Right atrium auricular region (tissue), 2 donors: Measurements from ENCODE around the gene AMBRA1. TPM values are rescaled to one million over a fixed set of nuclear protein-coding genes. Genes with fewer than 3 reads are reported as not detected.
A peak's percentile ranks its signal among the peaks of the same experiment; 100 is the strongest.
"Not testable (repeated sequence)": the region's sequence is repeated elsewhere in the genome, so short reads cannot be mapped to it uniquely, and the experiment has no call there.

Source experiments
- DNase-seq: peaks from one replicate; pipeline ENCODE4 v3.0.0-alpha.2; 2019; ENCODE audit warnings: low spot score
- H3K27ac ChIP-seq, 2 donors: fragments of 200-600 bp; sonication (generic); 1 replicate in 1 of 2; 2 replicates in 1 of 2; pipeline ENCODE4 v1.5.1; 2016 to 2019
- H3K27me3 ChIP-seq, 2 donors: fragments of 200-600 bp; sonication (generic); one replicate each; pipeline versions ENCODE4 v1.5.1 to v1.6.0; 2017 to 2019
- H3K36me3 ChIP-seq: fragments of 200-600 bp; sonication (generic); one replicate; pipeline ENCODE4 v1.5.1; 2016
- H3K4me1 ChIP-seq, 2 donors: fragments of 200-600 bp; sonication (generic); one replicate each; pipeline versions ENCODE4 v1.5.1 to v1.6.0; 2017 to 2019
- H3K4me3 ChIP-seq, 2 donors: fragments of 200-600 bp; sonication (generic); 1 replicate in 1 of 2; 2 replicates in 1 of 2; pipeline ENCODE4 v1.5.1; 2017 to 2019; ENCODE audit warnings: mild to moderate bottlenecking in 1 of 2, moderate library complexity in 1 of 2
- H3K9me3 ChIP-seq, 2 donors: fragments of 200-600 bp; sonication (generic); one replicate each; pipeline ENCODE4 v1.5.1; 2019
- total RNA-seq, 2 donors: library from RNA; depleted of rRNA; stranded (reverse); fragments of >200 nt; gene quantifications; one replicate each; pipeline ENCODE4 v1.1.0, GENCODE V29; 2016
- TF ChIP-seq, protein P1 (sequence below), 2 donors: fragments of 200-600 bp; sonication (generic); IDR thresholded peaks; one replicate each; pipeline ENCODE4 v1.5.1; 2019; ENCODE audit warnings: antibody characterized with exemption in 2 of 2

The AMBRA1 gene
- total RNA-seq, 2 donors from 2014 or later: 16.8 to 22.0 TPM

DNA sequence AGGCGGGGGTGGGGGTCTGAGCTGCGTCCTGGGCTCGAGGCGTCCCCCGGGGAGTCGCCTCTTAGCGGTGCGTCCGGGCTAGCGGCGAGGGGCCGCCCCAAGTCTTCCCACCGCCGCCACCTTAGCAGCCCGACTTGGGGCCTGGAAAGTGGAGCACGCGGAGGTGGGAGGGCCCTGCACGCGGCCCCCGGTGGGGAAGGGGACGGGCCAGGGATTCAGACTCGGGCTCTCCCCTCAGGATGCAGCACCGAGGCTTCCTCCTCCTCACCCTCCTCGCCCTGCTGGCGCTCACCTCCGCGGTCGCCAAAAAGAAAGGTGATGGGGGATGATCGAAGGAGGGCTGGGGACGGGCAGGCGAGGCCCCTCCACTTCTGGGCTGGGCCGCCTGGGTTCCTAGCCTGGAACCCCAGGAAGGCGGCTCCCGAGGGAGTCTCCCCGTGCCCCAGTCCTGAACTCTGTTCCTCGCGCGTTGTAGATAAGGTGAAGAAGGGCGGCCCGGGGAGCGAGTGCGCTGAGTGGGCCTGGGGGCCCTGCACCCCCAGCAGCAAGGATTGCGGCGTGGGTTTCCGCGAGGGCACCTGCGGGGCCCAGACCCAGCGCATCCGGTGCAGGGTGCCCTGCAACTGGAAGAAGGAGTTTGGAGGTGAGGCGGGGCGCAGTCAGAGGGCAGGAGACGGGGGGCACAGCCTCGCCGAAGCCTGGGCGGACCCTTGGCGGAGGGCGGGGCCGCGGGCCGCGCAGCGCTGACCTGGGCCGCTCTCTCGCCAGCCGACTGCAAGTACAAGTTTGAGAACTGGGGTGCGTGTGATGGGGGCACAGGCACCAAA, 211.8 kb downstream of the AMBRA1 start:
- Histone ChIP-seq H3K9me3 (no peaks in the 10 kb centered on the region), H3K4me1 (peaks cover 0 to 28% of the 10 kb centered on the region in 2 donors), H3K27ac (no peak overlapping the region), H3K4me3 (peak overlapping the region; percentile 54 to 69), H3K36me3 (peaks cover 18% of the 10 kb centered on the region), H3K27me3 (no peaks in the 10 kb centered on the region)
- TF ChIP-seq, protein P1, sequence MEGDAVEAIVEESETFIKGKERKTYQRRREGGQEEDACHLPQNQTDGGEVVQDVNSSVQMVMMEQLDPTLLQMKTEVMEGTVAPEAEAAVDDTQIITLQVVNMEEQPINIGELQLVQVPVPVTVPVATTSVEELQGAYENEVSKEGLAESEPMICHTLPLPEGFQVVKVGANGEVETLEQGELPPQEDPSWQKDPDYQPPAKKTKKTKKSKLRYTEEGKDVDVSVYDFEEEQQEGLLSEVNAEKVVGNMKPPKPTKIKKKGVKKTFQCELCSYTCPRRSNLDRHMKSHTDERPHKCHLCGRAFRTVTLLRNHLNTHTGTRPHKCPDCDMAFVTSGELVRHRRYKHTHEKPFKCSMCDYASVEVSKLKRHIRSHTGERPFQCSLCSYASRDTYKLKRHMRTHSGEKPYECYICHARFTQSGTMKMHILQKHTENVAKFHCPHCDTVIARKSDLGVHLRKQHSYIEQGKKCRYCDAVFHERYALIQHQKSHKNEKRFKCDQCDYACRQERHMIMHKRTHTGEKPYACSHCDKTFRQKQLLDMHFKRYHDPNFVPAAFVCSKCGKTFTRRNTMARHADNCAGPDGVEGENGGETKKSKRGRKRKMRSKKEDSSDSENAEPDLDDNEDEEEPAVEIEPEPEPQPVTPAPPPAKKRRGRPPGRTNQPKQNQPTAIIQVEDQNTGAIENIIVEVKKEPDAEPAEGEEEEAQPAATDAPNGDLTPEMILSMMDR (IDR thresholded peaks at IDR 0.05): no peak
- DNase-seq: no peak

DNA sequence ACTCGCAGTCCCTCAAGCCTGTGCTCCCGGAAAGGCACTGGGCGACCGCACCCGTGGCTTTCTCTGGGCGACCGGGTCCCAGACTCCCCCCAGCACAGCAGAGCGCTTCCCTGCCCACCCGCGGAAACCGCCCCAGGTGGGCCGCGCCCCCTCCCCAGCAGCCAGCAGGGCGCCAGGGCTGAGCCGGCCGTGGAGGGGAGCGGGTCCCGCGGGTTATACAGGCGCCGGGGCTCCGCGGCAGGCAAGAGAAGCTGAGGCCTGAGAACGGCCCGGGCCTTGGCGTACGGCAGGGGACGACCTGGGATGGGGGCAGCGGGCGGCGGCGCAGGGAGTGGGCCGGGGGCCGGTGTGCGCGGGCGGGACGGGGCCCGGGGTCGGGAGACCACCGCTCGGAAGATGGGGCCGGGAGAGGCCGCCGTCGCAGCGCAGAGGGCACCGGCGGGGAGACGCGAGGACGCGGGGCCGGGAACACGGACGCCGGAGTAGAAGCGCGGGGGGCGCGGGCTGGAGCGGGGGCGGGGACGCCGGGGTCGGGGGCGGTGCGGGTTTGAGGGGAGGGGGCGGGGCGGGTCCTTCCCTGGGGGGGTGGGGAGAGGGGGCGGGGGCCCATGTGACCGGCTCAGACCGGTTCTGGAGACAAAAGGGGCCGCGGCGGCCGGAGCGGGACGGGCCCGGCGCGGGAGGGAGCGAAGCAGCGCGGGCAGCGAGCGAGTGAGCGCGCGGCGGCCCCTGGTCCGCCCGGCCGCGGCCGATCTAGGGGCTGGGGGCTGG, 212.6 kb downstream of the AMBRA1 start, which contains the start of gene MDK:
Gene MDK, plus strand, starts transcription at position 622 of the 771 bp plus-strand sequence. CDS start 389 bp downstream, outside the sequence.
- H3K36me3 ChIP-seq: peaks cover 26% of the 10 kb centered on the region
- TF ChIP-seq, protein P1 (IDR thresholded peaks at IDR 0.05): no peak
- H3K4me1 ChIP-seq: peaks cover 0 to 28% of the 10 kb centered on the region in 2 donors
- H3K9me3 ChIP-seq: no peaks in the 10 kb centered on the region
- DNase-seq: no peak
- peak within 1 kb of the TSS; percentile 75 for H3K27ac ChIP-seq
- H3K4me3 ChIP-seq: peak within 1 kb of the TSS; percentile 54 to 69
- no peaks in the 10 kb centered on the region for H3K27me3 ChIP-seq

DNA sequence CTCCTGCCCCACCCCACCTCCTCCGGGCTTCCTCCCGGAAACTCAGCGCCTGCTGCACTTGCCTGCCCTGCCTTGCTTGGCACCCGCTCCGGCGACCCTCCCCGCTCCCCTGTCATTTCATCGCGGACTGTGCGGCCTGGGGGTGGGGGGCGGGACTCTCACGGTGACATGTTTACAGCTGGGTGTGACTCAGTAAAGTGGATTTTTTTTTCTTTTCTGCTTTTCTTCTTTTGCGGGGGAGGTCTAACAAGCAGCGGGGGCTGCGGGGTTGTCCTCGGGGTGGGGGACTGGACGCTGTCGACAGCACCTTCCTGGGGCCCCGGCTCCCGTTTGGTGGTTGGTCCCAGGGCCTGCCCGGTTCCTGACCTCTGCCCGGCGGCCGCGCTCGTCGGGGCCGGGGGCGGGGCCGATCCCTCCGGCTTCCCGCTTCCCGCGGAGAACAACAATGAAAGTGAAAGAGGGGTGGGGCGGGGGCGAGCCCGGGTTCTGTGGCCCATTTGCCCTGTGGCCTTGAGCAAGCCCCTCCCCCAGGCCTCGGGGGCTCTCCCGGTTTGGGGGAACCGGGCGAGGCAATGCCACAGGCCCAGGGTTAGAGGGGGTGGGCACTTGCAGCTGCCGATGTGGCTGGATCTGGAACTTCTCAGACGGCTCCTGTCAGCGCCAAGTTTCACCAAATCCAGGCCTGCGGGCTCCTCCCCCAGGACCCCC, 213.3 kb downstream of the AMBRA1 start:
- H3K36me3 ChIP-seq: peaks cover 33% of the 10 kb centered on the region
- H3K4me1 ChIP-seq: peaks cover 0 to 28% of the 10 kb centered on the region in 2 donors
- no peaks in the 10 kb centered on the region for H3K9me3 ChIP-seq
- peak; percentile 74 for DNase-seq
- H3K4me3 ChIP-seq: peak overlapping the region; percentile 54 to 69
- H3K27ac ChIP-seq: peak overlapping the region; percentile 75
- TF ChIP-seq, protein P1 (IDR thresholded peaks at IDR 0.05): no peak
- no peaks in the 10 kb centered on the region for H3K27me3 ChIP-seq

DNA sequence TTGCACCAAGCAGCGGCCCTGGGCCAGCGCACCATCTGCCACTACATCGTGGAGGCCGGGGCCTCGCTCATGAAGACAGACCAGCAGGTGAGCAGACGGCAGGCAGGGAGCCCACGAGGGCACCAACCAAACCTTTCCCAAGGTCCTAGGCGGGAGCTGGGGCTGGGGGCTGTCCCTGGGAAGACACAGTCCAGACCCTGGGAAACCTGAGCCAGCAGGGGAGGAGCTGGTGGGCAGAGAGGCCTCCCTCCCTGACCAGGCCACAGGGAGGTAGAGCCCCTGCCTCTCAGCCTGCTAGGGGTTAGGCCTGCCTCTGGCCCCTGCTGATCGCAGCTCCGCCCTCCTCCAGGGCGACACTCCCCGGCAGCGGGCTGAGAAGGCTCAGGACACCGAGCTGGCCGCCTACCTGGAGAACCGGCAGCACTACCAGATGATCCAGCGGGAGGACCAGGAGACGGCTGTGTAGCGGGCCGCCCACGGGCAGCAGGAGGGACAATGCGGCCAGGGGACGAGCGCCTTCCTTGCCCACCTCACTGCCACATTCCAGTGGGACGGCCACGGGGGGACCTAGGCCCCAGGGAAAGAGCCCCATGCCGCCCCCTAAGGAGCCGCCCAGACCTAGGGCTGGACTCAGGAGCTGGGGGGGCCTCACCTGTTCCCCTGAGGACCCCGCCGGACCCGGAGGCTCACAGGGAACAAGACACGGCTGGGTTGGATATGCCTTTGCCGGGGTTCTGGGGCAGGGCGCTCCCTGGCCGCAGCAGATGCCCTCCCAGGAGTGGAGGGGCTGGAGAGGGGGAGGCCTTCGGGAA, 214.1 kb downstream of the AMBRA1 start:
- not testable (repeated sequence) for DNase-seq, H3K27me3 ChIP-seq, H3K9me3 ChIP-seq
- Histone ChIP-seq H3K36me3 (peaks cover 41% of the 10 kb centered on the region), H3K27ac (peak overlapping the region; percentile 75), H3K4me3 (peak overlapping the region in 1 of 2 donors; percentile 69), H3K4me1 (peaks cover 0 to 28% of the 10 kb centered on the region in 2 donors)

DNA sequence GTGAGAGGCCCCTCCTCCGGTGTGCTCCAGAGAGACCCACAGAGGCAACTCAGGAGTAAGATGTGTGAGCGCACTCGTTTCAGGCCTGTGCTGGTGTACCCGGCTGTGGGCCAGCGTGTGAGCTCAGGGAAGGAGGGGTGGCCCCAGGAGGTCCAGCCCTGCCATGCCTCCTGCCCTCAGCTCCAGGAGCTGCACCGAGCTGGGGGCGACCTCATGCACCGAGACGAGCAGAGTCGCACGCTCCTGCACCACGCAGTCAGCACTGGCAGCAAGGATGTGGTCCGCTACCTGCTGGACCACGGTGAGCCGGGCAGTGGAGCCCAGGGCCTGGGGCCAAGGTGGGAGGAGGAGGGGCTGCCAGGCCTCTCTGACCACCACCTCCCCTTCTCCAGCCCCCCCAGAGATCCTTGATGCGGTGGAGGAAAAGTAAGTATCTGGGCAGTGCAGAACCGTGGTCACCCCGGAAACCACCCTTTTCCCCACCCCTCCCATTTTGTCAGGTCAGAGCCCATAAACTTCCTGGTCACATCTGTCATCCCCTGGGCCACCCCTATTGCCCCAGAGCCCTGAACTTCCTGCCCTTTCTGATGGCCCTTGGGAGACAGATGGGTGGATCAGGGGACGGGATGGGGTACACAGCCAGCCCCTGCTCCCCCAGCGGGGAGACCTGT, 214.9 kb downstream of the AMBRA1 start:
- H3K4me3 ChIP-seq: no peak overlapping the region
- H3K9me3 ChIP-seq: no peaks in the 10 kb centered on the region
- H3K27me3 ChIP-seq: no peaks in the 10 kb centered on the region
- peaks cover 0 to 28% of the 10 kb centered on the region in 2 donors for H3K4me1 ChIP-seq
- H3K27ac ChIP-seq: peak overlapping the region in 1 of 2 donors; percentile 75
- peaks cover 49% of the 10 kb centered on the region for H3K36me3 ChIP-seq
- DNase-seq: no peak
- TF ChIP-seq, protein P1 (IDR thresholded peaks at IDR 0.05): no peak
